ENCODE measurements around the gene MEIS1. TPM values are rescaled to one million over a fixed set of nuclear protein-coding genes. Genes with fewer than 3 reads are reported as not detected.
A peak's percentile ranks its signal among the peaks of the same experiment; 100 is the strongest.

The MEIS1 gene
- total and polyA plus RNA-seq, 2 donors (not counting 1 experiment from before 2014, with no cell fraction given), result 48.3 to 139 TPM

GRCh38 chr2:66568650-66569300 lies 133.8 kb downstream of the MEIS1 start:
- Histone ChIP-seq H2AFZ (ENCODE audit: low read length) (no peak overlapping the region), H3K27ac (ENCODE audit: insufficient read depth, low read length) (peak overlapping the region; percentile 72), H3K9me3 (ENCODE audit: control insufficient read depth, insufficient read depth, low read depth, low read length) (no peaks in the 10 kb centered on the region), H3K36me3 (ENCODE audit: control insufficient read depth, insufficient read depth, low read length) (peaks cover 11% of the 10 kb centered on the region), H4K20me1 (ENCODE audit: control insufficient read depth, extremely low read depth, insufficient read depth, low read length) (no peaks in the 10 kb centered on the region), H3K4me2 (ENCODE audit: extremely low read depth, insufficient read depth, low read length) (no peak overlapping the region), H3K79me2 (ENCODE audit: control insufficient read depth, insufficient read depth, low read length) (peaks cover 24% of the 10 kb centered on the region), H3K4me3 (replicated peaks in 1 of 4; ENCODE audit: control extremely low read depth in 1 of 4, insufficient read depth in 1 of 4, low read depth in 3 of 4, low read length in 4 of 4) (no peak overlapping the region), H3K4me1 (ENCODE audit: control insufficient read depth, extremely low read depth, insufficient read depth, low read length) (peaks cover 33% of the 10 kb centered on the region), H3K27me3 (ENCODE audit: control insufficient read depth, insufficient read depth, low read length) (no peaks in the 10 kb centered on the region), H3K9ac (ENCODE audit: insufficient read depth, low read length) (no peak overlapping the region)
- DNase-seq (ENCODE audit: low read depth in 2 of 2), result no peak
- TF ChIP-seq CTCF (conservative IDR thresholded peaks at IDR 0.05 in 1 of 2, IDR thresholded peaks at IDR 0.05 in 1 of 2; ENCODE audit: low read depth in 1 of 2, low read length in 2 of 2) (no peak), EZH2 (IDR thresholded peaks at IDR 0.05; ENCODE audit: low read length, missing control alignments) (no peak)

- peak; percentile 76 to 86 for DNase-seq (ENCODE audit: low read depth in 2 of 2)
- TF ChIP-seq EZH2 (IDR thresholded peaks at IDR 0.05; ENCODE audit: low read length, missing control alignments) (no peak), CTCF (conservative IDR thresholded peaks at IDR 0.05 in 1 of 2, IDR thresholded peaks at IDR 0.05 in 1 of 2; ENCODE audit: low read depth in 1 of 2, low read length in 2 of 2) (no peak)
- H3K4me3 ChIP-seq (replicated peaks in 1 of 4; ENCODE audit: control extremely low read depth in 1 of 4, insufficient read depth in 1 of 4, low read depth in 3 of 4, low read length in 4 of 4), result no peak overlapping the region
Measured at GRCh38 chr2:66569321-66569851, 134.5 kb downstream of the MEIS1 start.

GRCh38 chr2:66569974-66570373 lies 135.0 kb downstream of the MEIS1 start:
- Histone ChIP-seq H3K36me3 (ENCODE audit: control insufficient read depth, insufficient read depth, low read length) (peaks cover 11% of the 10 kb centered on the region), H3K4me1 (ENCODE audit: control insufficient read depth, extremely low read depth, insufficient read depth, low read length) (peaks cover 29% of the 10 kb centered on the region), H3K27ac (ENCODE audit: insufficient read depth, low read length) (peak overlapping the region; percentile 48), H3K9ac (ENCODE audit: insufficient read depth, low read length) (no peak overlapping the region), H3K4me3 (replicated peaks in 1 of 4; ENCODE audit: control extremely low read depth in 1 of 4, insufficient read depth in 1 of 4, low read depth in 3 of 4, low read length in 4 of 4) (no peak overlapping the region), H2AFZ (ENCODE audit: low read length) (no peak overlapping the region), H3K4me2 (ENCODE audit: extremely low read depth, insufficient read depth, low read length) (no peak overlapping the region), H4K20me1 (ENCODE audit: control insufficient read depth, extremely low read depth, insufficient read depth, low read length) (no peaks in the 10 kb centered on the region), H3K27me3 (ENCODE audit: control insufficient read depth, insufficient read depth, low read length) (no peaks in the 10 kb centered on the region), H3K79me2 (ENCODE audit: control insufficient read depth, insufficient read depth, low read length) (peaks cover 22% of the 10 kb centered on the region), H3K9me3 (ENCODE audit: control insufficient read depth, insufficient read depth, low read depth, low read length) (no peaks in the 10 kb centered on the region)
- TF ChIP-seq CTCF (conservative IDR thresholded peaks at IDR 0.05 in 1 of 2, IDR thresholded peaks at IDR 0.05 in 1 of 2; ENCODE audit: low read depth in 1 of 2, low read length in 2 of 2) (no peak), EZH2 (IDR thresholded peaks at IDR 0.05; ENCODE audit: low read length, missing control alignments) (no peak)
- peak in 1 of 2 donors; percentile 49 for DNase-seq (ENCODE audit: low read depth in 2 of 2)

More at GRCh38 chr2:66569321-66569851, 134.5 kb downstream of the MEIS1 start:
- Histone ChIP-seq H3K4me1 (ENCODE audit: control insufficient read depth, extremely low read depth, insufficient read depth, low read length) (peaks cover 33% of the 10 kb centered on the region), H3K79me2 (ENCODE audit: control insufficient read depth, insufficient read depth, low read length) (peaks cover 25% of the 10 kb centered on the region), H2AFZ (ENCODE audit: low read length) (no peak overlapping the region), H4K20me1 (ENCODE audit: control insufficient read depth, extremely low read depth, insufficient read depth, low read length) (no peaks in the 10 kb centered on the region), H3K27me3 (ENCODE audit: control insufficient read depth, insufficient read depth, low read length) (no peaks in the 10 kb centered on the region), H3K9ac (ENCODE audit: insufficient read depth, low read length) (no peak overlapping the region), H3K27ac (ENCODE audit: insufficient read depth, low read length) (peak overlapping the region; percentile 72), H3K36me3 (ENCODE audit: control insufficient read depth, insufficient read depth, low read length) (peaks cover 11% of the 10 kb centered on the region), H3K4me2 (ENCODE audit: extremely low read depth, insufficient read depth, low read length) (no peak overlapping the region), H3K9me3 (ENCODE audit: control insufficient read depth, insufficient read depth, low read depth, low read length) (no peaks in the 10 kb centered on the region)
